ENCODE data around the gene KIF5A.

Gene KIF5A

DNA sequence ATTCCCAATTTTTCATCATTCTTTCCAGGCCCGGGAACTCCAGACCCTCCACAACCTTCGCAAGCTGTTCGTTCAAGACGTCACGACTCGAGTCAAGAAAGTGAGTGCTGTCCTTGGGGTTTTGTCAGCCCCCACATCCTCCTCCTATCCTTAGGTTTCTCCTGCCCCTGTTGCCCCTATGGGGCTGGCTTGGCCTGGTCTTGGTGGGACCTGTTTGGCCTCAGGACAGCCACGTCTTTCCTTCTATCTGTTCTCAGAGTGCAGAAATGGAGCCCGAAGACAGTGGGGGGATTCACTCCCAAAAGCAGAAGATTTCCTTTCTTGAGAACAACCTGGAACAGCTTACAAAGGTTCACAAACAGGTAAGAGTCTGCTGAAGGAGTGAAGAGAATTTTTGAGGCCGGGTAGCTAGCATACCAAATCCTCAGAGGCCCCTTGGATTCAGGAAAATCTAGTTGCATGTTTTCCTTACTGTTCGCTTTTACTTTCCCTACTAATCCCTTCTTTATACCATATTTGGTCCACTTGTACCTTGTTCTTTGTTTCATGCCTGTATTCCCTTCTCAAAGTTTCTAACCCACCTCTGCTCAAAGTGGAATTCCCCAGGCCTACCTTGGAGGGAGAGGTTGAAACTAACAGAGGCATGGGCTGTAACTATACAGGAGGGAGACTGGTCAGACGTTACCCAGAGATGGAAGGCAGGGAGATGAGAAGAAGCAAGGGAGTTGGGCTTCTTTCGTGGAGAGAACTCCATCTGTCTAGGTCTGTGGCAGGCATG lies 28.3 kb downstream of the KIF5A start:
- H3K4me3 ChIP-seq (replicated peaks in 1 of 2; ENCODE audit: low read depth in 2 of 2, low read length in 2 of 2), result no peak overlapping the region
- TF ChIP-seq, protein P1, sequence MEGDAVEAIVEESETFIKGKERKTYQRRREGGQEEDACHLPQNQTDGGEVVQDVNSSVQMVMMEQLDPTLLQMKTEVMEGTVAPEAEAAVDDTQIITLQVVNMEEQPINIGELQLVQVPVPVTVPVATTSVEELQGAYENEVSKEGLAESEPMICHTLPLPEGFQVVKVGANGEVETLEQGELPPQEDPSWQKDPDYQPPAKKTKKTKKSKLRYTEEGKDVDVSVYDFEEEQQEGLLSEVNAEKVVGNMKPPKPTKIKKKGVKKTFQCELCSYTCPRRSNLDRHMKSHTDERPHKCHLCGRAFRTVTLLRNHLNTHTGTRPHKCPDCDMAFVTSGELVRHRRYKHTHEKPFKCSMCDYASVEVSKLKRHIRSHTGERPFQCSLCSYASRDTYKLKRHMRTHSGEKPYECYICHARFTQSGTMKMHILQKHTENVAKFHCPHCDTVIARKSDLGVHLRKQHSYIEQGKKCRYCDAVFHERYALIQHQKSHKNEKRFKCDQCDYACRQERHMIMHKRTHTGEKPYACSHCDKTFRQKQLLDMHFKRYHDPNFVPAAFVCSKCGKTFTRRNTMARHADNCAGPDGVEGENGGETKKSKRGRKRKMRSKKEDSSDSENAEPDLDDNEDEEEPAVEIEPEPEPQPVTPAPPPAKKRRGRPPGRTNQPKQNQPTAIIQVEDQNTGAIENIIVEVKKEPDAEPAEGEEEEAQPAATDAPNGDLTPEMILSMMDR (IDR thresholded peaks at IDR 0.05; ENCODE audit: low read depth, low read length), result no peak

DNA sequence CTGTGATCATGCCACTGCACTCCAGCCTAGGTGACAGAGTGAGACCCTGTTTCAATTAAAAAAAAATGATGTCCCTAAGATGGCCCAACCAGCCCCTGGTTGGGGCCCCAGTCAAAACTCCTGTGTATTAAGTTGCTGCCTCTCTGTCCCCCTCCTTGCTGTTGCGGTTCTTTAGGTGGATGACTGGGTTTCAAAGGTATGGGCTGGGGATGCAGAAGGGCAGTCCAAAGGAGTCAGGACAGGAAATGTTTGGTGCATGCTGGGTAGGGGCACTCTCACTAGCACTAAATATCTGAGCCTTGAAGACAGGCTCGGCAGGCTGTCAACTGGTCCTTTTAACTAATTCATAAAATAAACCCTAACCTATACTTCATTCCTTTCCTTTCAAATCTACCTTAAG lies 29.2 kb downstream of the KIF5A start:
- H3K4me3 ChIP-seq (replicated peaks in 1 of 2; ENCODE audit: low read depth in 2 of 2, low read length in 2 of 2), result no peak overlapping the region
- TF ChIP-seq, protein P1 (IDR thresholded peaks at IDR 0.05; ENCODE audit: low read depth, low read length), result no peak
- no peak for DNase-seq (ENCODE audit: low read depth in 2 of 2)

More for the DNA sequence above, 28.3 kb downstream of the KIF5A start:
- DNase-seq (ENCODE audit: low read depth in 2 of 2), result no peak

DNA sequence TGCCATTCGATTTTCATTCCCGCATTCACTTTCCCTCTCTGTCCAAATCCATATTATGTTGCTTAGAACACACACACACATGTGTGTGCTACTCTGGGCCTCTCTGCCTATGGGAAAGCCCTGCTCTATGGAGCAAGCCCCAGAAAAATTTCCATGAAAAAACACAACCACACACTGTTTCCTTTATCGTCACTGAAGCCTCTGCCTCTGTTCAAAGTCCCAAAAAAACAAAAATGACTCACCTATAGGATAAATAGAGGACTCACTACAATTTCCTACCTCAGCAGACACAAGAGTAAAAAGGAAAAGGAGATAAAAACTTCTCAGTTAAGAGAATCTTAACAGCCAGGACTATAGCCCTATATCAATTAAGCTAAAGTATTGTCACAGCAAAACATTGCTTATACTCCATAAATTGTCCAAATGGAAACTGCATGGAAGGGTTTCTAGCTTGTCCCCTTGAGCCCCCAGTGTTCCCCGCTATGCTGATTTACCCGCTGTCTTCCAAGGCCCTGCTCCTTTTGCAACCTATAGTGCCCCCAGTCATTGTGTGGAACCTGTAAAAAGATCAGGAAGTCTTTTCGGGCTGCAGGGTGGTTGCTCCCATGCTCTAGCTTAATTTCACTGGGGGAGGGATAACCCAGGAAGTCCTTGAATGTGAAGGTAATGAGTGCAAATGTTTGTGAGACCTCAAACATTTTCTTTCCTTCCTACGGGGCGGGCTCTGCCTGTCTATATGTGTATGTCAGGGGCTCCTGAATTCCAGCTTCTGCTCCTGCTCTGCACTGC lies 30.0 kb downstream of the KIF5A start:
- DNase-seq (ENCODE audit: low read depth in 2 of 2), result peak in 1 of 2 donors; percentile 11
- TF ChIP-seq, protein P1 (IDR thresholded peaks at IDR 0.05; ENCODE audit: low read depth, low read length), result no peak
- H3K4me3 ChIP-seq (replicated peaks in 1 of 2; ENCODE audit: low read depth in 2 of 2, low read length in 2 of 2), result no peak overlapping the region

DNA sequence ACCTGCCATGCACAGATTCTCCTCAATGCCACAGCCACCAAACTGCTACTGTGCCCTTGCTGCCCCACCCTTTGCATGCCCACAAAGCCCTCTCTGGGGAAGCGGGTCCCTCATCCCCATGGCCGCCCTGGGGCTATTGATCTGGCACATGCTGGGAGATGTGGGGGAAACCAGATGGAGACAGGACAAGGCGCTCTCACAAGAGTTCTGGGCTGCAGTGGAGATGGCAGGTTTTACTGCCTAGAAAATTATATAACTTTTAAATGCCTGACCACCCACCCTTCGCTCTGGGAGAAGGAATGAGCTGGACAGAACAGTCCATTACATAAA lies 30.6 kb downstream of the KIF5A start:
- H3K4me3 ChIP-seq (replicated peaks in 1 of 2; ENCODE audit: low read depth in 2 of 2, low read length in 2 of 2), result no peak overlapping the region
- DNase-seq (ENCODE audit: low read depth in 2 of 2), result no peak
- TF ChIP-seq, protein P1 (IDR thresholded peaks at IDR 0.05; ENCODE audit: low read depth, low read length), result no peak

DNA sequence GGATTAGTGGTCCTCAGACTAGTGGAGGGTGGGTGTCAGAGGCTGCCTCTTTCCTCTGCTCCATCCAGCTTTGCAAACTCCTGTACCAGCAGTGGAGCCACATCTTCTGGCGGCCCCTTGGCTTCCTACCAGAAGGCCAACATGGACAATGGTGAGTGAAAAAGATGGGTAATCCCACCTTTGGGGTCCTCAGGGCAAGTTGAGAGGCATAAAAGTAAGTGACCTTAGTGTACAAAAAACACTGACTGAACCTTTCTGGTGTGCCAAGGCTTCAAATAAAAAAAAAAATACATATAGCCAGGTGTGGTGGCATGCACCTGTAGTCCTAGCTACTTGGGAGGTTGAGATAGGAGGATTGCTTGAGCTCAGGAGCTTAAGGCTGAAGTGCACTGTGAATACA lies 32.0 kb downstream of the KIF5A start:
- H3K4me3 ChIP-seq (replicated peaks in 1 of 2; ENCODE audit: low read depth in 2 of 2, low read length in 2 of 2), result no peak overlapping the region
- DNase-seq (ENCODE audit: low read depth in 2 of 2), result no peak
- TF ChIP-seq, protein P1 (IDR thresholded peaks at IDR 0.05; ENCODE audit: low read depth, low read length), result no peak

DNA sequence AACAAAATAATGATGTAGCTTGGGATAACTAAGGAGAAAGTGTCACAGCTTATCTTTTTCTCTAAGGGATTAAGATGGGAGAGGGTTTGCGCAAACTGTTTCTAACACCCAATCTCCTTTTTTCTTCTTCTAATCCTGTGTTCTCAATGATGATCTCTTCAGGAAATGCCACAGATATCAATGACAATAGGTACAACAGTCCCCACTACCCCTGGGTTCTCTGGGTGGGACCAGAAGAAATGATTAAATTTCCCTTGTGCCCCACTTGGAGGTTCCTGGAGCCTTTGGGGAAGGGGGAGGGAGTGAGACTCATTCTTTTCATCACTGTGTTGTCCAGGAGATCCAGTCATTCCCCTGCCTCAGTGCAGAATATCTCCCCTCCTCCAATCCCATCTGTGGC lies 32.6 kb downstream of the KIF5A start:
- no peak for DNase-seq (ENCODE audit: low read depth in 2 of 2)
- TF ChIP-seq, protein P1 (IDR thresholded peaks at IDR 0.05; ENCODE audit: low read depth, low read length), result no peak
- H3K4me3 ChIP-seq (replicated peaks in 1 of 2; ENCODE audit: low read depth in 2 of 2, low read length in 2 of 2), result no peak overlapping the region

All from cardiac fibroblast (primary cell).